ENCODE data around the gene LAMTOR1.

Gene LAMTOR1

GRCh38 chr11:72116019-72116755 lies 13.1 kb upstream of the LAMTOR1 start:
- DNase-seq = no peak

DNA sequence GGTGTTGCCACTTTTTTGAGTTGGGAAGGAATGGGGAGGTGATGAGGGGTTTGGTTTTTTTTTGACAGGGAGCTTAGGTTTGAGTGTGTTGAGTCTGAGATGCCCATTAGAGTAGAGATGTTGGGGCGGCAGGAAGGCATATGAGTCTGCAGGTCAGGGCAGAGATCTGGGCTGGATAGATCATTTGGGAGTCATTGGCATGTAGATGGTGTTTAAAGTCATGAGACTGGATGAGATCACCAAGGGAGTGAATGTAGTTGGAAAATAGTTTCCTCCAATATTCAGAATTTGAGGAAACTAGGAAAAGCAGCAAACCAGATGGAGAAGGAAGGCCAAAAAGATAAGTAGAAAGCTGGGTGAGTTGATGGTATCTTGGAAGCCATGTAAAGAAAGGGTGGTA lies 11.5 kb upstream of the LAMTOR1 start:
- DNase-seq = no peak

DNA sequence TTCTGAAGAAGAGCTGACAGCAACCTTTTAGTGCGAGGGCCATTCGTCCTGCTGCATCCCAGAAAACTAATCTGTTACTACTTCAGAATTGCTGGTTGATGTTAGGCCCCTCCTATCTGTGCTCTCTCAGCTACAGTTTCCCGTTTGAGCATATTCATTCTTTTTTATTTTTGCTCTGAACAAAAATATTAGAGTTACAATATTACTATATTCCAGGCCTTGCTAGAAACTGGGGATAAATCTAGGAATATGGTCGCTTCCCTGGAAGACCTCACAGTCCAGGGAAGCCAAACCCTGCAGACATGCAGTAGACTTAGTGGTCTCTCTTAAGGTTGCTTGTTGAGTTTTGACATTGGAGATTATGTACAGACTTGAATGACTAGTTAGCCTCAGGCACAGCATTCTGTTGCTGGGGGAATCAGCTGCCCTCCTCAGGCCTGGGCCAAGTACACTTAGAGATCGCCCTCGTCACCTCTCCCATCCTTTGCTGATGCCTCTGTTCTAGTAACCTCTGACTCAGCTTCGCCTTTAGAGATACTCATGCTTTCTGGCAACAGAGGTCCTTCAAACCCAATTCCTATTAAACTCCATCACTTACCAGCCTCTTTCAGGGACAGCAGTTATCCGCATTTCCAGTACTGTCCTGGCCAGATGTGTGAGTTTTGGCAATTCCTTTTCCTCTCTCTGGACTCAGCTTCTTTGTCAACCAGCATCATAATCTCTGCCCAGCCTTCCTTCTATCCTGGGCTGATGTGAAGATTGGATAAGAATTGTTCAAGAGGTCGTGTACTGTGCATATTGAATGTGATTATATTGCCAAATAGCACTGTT lies 10.1 kb upstream of the LAMTOR1 start:
- DNase-seq = no peak

DNA sequence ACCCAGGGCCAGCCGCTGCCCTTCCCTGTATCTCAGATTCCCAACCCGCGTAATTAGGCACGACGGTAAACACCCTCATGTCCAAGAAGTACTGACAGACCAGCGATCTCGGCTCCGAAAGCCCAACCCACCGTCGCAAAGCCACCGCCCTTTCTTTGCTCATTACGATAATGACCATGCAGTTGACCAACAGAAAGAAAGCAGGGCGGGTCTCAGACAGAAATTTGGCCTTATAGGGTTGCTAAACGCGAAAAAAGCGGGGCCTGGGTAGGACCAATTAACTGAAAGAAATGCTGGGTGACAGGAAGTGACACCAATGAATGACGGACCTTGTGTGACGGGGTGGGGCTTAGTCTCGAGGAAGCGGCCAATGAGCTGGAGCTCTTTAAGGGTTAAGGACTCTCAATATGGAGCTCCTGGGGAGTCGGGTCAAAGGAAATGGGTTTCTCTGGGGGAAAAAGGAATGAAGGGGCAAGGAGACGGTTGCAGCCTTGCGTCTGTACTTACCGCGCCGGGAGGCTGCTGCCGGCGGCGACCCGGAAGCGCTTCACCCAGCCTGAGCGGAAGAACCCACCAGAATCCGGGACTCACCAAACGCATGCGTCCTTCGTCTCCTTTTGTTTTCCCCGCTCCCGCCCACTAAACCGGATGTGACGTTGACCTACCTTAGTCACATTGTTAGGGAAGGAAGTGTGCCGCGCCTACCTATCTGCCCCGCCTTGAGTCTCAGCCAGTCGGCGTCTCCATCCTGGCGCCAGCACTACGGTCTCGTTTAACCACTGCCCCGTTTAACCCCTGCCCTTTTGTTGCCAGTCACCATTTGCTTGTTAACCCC lies 9.3 kb upstream of the LAMTOR1 start, which contains the start of gene ANAPC15:
TSS of gene ANAPC15 (minus strand) at position 553 of the 835 bp plus-strand sequence. CDS start 1,419 bp downstream, outside the sequence.
- DNase-seq = peak; percentile 98

DNA sequence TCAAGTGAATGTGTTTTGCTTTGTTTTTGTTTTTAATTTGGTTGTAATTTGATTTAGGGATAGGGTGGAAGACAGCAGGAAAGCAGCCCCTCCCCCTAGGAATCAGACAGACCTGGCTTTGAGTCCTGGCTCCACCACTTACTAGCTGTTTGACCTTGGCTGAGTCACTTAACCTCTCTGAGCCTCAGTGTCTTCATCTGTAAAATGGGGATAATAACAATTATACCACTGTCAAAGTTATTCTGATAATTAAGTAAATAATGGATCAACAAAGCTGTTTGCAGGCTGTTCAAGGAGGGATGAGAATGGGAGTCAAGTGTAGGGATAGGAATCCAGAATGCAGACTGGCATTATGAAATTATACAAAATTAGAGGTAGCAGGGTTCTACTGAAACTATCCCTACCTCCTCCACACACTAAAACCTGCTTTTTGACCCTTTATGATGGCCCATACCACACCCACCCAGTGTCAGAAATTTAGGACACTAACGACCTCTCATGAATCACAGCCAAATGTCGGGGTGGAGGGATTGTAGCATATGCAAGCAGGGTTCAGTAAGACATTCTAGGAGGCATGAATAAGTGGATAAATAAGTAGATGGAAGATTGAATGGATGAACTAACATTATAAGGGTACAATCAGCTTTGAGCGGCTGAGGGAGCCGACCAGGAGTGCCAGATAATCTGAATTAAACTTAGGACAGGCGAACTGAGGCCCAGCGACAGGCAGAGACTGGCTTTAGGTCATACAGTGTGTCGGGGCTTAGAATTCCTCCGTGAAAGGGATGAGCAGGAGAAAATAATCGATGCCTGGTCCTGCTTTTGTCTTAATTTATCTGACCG lies 8.4 kb upstream of the LAMTOR1 start:
- no peak for DNase-seq

GRCh38 chr11:72105888-72106287 lies 2.8 kb upstream of the LAMTOR1 start, which contains the start of gene TOMT:
Gene TOMT, plus strand, starts transcription at chr11:72105924. Its CDS starts 28 bp downstream, at chr11:72105952.
- DNase-seq = no peak

- no peak for DNase-seq
Measured at GRCh38 chr11:72103754-72104167, 664 bp upstream of the LAMTOR1 start.

- no peak for DNase-seq
Measured at GRCh38 chr11:72102631-72102945, 509 bp downstream of the LAMTOR1 start.

DNA sequence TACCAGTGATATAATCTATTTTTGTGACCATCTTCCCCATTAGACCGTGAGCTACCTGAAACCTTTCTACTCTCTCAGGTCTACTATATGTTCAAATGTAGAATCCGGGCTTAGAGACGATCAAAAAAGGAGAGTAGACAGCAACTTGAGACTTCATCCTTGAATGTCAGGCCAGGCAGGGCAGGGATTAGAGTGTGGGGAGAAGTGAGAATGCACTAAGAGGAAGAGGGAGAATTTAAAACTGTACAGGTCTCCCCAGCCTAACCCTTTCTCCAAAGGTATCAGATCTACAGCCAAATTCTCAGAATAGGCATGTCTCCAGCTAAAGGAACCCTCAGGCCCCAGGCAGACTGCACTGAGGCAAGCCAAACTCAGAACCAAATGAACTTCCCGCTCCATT lies 935 bp downstream of the LAMTOR1 start:
- no peak for DNase-seq

GRCh38 chr11:72100462-72100861 lies 2.6 kb downstream of the LAMTOR1 start:
- no peak for DNase-seq

GRCh38 chr11:72100009-72100408 lies 3.1 kb downstream of the LAMTOR1 start:
- no peak for DNase-seq

DNA sequence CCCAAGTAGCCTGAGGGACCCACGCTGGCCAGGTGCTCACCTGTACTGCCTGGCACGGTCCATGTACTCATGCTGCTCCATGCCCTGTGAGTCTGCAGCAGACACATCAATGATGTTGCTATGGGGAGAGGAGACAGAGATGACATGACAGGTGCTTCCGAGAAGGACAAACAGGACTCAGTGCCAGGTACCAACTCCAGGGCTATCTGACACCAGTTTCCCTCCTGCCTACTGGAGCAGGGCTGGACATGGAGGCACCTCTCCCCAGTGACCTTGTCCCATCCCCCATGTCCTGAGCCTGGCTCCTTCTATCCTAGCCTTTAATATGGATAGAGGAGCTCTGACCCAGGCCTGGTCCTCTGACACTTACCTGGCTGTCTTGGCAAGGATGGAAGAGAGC lies 4.4 kb downstream of the LAMTOR1 start:
- no peak for DNase-seq

DNA sequence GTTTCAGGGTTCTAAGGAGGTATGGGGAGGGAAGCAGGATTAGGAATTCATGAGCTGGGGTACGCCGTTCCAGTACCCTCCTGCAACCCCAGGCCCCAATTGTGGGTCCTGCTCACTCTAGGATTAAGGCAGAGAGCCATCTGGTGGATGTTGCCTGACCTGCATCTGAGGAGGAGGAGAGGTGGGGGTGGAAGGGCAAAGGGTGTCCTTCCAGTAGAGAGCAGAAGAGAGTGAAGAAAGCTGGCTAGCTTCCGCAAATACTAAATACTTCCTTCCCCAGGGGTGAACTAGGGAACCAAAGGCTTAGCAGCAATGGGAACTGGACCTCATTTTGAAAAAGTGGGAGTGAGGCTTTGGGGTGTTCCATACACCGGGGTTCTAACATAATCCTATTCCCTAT lies 11.8 kb downstream of the LAMTOR1 start:
- DNase-seq = peak; percentile 25

GRCh38 chr11:72088076-72088808 lies 14.9 kb downstream of the LAMTOR1 start:
- DNase-seq = no peak

DNA sequence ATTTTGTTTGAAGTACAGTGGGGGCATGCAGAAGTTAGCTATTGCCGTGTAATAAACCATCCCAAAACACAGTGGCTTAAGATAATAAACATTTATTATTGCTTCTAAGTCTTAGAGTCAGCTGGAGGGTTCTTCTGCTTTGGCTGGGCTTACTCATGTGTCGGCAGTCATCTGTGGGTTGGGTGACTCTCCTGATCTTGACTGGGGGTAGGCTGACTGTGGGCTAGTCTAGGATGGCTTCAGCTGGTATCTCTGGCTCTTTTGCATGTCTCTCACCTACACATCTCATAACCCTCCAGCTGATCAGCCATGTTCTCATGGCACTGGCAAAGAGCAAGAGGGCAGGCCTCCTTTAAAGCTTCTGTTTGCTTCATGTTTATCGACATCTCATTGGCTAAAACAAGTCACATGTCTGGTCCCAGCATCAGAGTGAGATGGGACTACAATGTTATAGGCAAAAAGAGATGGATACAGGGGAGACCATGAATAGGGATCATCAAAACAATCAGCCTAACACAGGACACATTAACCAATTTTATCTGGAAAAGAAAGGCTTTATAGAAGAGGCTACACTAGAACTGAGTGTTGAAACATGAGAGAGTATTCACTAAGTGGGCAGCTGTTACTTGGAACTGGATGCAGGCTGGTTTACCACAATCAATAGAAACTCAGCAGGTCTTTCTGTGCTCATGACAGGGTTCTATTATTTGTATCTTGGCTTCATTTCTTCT lies 17.3 kb downstream of the LAMTOR1 start:
- no peak for DNase-seq

DNA sequence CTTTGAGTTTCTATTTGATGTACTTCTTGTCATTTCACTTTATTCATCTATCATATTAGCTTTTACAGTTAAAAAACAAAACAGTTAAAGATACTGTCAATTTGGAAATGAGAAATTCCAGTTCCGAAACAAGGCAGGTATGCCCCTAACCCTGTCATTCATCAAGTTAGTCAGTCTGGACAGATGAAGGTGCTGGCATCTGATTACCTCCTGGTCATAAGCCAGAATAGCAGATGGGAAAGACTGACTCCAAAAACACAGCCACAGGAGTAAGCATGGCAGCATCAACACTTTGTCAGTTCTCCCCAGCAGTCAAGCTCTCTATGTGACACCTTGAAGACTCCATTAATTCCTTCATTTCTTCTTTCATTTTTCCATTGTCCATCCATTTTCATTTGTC lies 18.1 kb downstream of the LAMTOR1 start:
- no peak for DNase-seq

GRCh38 chr11:72084076-72084475 lies 19.0 kb downstream of the LAMTOR1 start:
- no peak for DNase-seq

DNA sequence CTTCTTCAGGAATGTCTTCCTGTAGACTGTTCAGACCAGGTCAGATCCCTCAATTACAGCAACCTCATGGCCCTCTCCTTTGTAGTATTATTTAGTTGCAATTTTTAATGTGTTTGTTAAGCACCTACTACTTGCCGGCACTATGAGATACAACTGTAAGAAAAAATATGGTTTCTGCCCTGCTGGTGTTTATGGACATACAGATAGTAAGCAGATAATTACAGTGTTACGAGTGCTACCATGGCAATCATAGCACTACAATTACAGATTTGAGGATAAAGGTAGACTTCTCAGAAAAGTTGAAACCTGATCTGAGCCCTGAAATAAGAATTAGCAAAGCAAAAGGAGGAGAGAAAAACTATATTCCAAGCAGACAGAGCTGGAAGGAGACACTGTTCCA lies 19.7 kb downstream of the LAMTOR1 start:
- DNase-seq = no peak

DNA sequence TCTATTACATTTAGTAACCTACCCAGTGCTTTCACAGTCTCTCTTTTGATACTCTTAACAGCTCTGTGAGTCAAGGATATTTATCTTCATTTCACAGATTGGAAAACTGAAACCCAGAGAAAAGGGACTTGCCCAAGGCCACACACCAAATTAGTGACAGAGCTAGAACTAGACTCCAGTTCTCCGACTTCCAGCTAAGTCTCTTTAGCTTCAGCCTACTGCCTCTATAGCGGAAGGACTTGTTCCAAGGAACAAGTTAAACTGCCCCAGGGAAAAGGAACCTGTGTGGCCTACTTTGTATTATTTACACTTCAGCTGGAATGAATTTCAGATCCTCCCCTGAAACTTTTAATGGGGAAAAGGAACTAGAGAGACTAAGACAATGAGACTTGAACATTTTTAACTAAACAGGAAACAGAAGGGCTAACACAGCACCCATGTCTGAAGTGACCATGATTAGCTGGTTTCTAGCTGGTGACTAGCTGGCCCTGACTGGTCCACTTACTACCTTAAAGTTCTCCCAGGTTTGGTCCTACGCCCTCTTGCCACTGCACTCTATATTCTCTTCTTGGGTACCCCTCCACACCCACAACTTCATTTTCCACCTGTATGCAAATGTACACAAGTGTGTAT lies 21.2 kb downstream of the LAMTOR1 start:
- DNase-seq = no peak

GRCh38 chr11:72081184-72081644 lies 21.9 kb downstream of the LAMTOR1 start:
- DNase-seq = no peak
